HG03571 (cell line): ENCODE data around the gene KCNJ12.
"Not testable (repeated sequence)": the region's sequence is repeated elsewhere in the genome, so short reads cannot be mapped to it uniquely, and the experiment has no call there.

Experiments used
- ATAC-seq: cut with Tn5 transposase; IDR thresholded peaks from one replicate; pipeline ENCODE4 v1.9.1; 2021; ENCODE audit not compliant: unreplicated experiment

KCNJ12 gene

GRCh38 chr17:21349358-21350050, 26.7 kb upstream of the KCNJ12 start:
- not testable (repeated sequence) for ATAC-seq

- not testable (repeated sequence) for ATAC-seq
Observed at GRCh38 chr17:21350495-21350894, 25.7 kb upstream of the KCNJ12 start.

- ATAC-seq = no peak
Observed at GRCh38 chr17:21351366-21352065, 24.6 kb upstream of the KCNJ12 start.

GRCh38 chr17:21352221-21352980, 23.8 kb upstream of the KCNJ12 start:
- ATAC-seq = no peak

- no peak for ATAC-seq
Observed at GRCh38 chr17:21352981-21353265, 23.2 kb upstream of the KCNJ12 start.

GRCh38 chr17:21353326-21354010, 22.7 kb upstream of the KCNJ12 start:
- ATAC-seq = no peak

- ATAC-seq = no peak
Observed at GRCh38 chr17:21354796-21355385, 21.3 kb upstream of the KCNJ12 start.

GRCh38 chr17:21355586-21355985, 20.6 kb upstream of the KCNJ12 start:
- ATAC-seq = no peak

- ATAC-seq = no peak
Observed at GRCh38 chr17:21356537-21357127, 19.5 kb upstream of the KCNJ12 start.

- no peak for ATAC-seq
Observed at GRCh38 chr17:21357281-21357680, 18.9 kb upstream of the KCNJ12 start.

- no peak for ATAC-seq
Observed at GRCh38 chr17:21357696-21358656, 18.2 kb upstream of the KCNJ12 start.

- ATAC-seq = no peak
Observed at GRCh38 chr17:21358682-21359482, 17.3 kb upstream of the KCNJ12 start.

GRCh38 chr17:21359483-21359840, 16.7 kb upstream of the KCNJ12 start:
- no peak for ATAC-seq

GRCh38 chr17:21360048-21360447, 16.1 kb upstream of the KCNJ12 start:
- no peak for ATAC-seq

GRCh38 chr17:21361020-21361809, 14.9 kb upstream of the KCNJ12 start:
- ATAC-seq = no peak

- no peak for ATAC-seq
Observed at GRCh38 chr17:21362331-21362931, 13.7 kb upstream of the KCNJ12 start.

- no peak for ATAC-seq
Observed at GRCh38 chr17:21363776-21364642, 12.1 kb upstream of the KCNJ12 start.
